Limb (tissue), 2 donors: ENCODE results near the gene SEMA5B.

Source experiments
- DNase-seq, 2 donors: peaks; one replicate each; pipeline ENCODE4 v3.0.0-alpha.2; 2016; ENCODE audit errors: extremely low spot score in 2 of 2

The SEMA5B gene

GRCh38 chr3:123027292-123028232, at the start of gene SEMA5B:
TSS of gene SEMA5B (minus strand) at chr3:123027763. CDS start at chr3:122961263, 66,500 bp downstream.
- DNase-seq = peak; percentile 43 to 84

GRCh38 chr3:123076496-123077418, 49.2 kb upstream of the SEMA5B start:
- DNase-seq = peak in 1 of 2 donors; percentile 68

GRCh38 chr3:123076112-123076495, 48.5 kb upstream of the SEMA5B start:
- no peak for DNase-seq

- no peak for DNase-seq
These were observed 47.8 kb upstream of the SEMA5B start for GRCh38 chr3:123075359-123075758.

GRCh38 chr3:123072564-123072963, 45.0 kb upstream of the SEMA5B start:
- no peak for DNase-seq

GRCh38 chr3:123072152-123072551, 44.6 kb upstream of the SEMA5B start:
- no peak for DNase-seq

- no peak for DNase-seq
These were observed 44.0 kb upstream of the SEMA5B start for GRCh38 chr3:123071581-123071980.

- DNase-seq = no peak
These were observed 43.6 kb upstream of the SEMA5B start for GRCh38 chr3:123071146-123071545.

- no peak for DNase-seq
These were observed 42.9 kb upstream of the SEMA5B start for GRCh38 chr3:123070510-123070909.

- DNase-seq = no peak
These were observed 41.2 kb upstream of the SEMA5B start for GRCh38 chr3:123068601-123069381.

- no peak for DNase-seq
These were observed 40.4 kb upstream of the SEMA5B start for GRCh38 chr3:123067689-123068600.

GRCh38 chr3:123066896-123067688, 39.5 kb upstream of the SEMA5B start, which contains the start of gene PDIA5:
TSS of gene PDIA5 (plus strand) at chr3:123067025. CDS start at chr3:123067165, 140 bp downstream.
- DNase-seq = peak; percentile 89 to 92

GRCh38 chr3:123066599-123066895, 39.0 kb upstream of the SEMA5B start:
- DNase-seq = no peak

- DNase-seq = no peak
These were observed 37.4 kb upstream of the SEMA5B start for GRCh38 chr3:123064914-123065313.

GRCh38 chr3:123064506-123064905, 36.9 kb upstream of the SEMA5B start:
- DNase-seq = no peak

GRCh38 chr3:123063034-123063433, 35.5 kb upstream of the SEMA5B start:
- no peak for DNase-seq

- DNase-seq = no peak
These were observed 34.3 kb upstream of the SEMA5B start for GRCh38 chr3:123061856-123062255.

- DNase-seq = no peak
These were observed 32.5 kb upstream of the SEMA5B start for GRCh38 chr3:123060054-123060453.

GRCh38 chr3:123058505-123058904, 30.9 kb upstream of the SEMA5B start:
- DNase-seq = no peak
